Esophagus squamous epithelium (tissue), 4 donors: ENCODE measurements around the gene PRKAR2B.

Experiments
- CTCF ChIP-seq, 6 experiments: fragments of 450-650 bp in 4 of 6; fragments of 200-600 bp in 2 of 6; sonication (generic) in 2 of 6; IDR thresholded peaks; one replicate each; pipeline ENCODE4 v1.5.1; 2016 to 2019; ENCODE audit warnings: antibody characterized with exemption in 6 of 6, mild to moderate bottlenecking in 4 of 6, moderate library complexity in 4 of 6
- POLR2A ChIP-seq, 4 donors: fragments of 450-650 bp; IDR thresholded peaks; one replicate each; pipeline ENCODE4 v1.6.1; 2017; ENCODE audit warnings: antibody characterized with exemption in 4 of 4, mild to moderate bottlenecking in 4 of 4, moderate library complexity in 3 of 4

- no peak for TF ChIP-seq CTCF (IDR thresholded peaks at IDR 0.05)
- no peak for TF ChIP-seq POLR2A (IDR thresholded peaks at IDR 0.05)
These were observed 165.1 kb downstream of the PRKAR2B start for GRCh38 chr7:107209565-107209964.
